ENCODE data around the gene PTN. TPM values are rescaled to one million over a fixed set of nuclear protein-coding genes. Genes with fewer than 3 reads are reported as not detected.

The PTN gene
- total and polyA plus RNA-seq, 9 of the 15 experiments (the other 6 are each of a cell fraction or from before 2014, with no cell fraction given): not detected

- 3% methylated on average over 9 of the region's 9 CpGs for WGBS (ENCODE audit: insufficient coverage, low coverage, missing lambda C conversion rate)
- no peak overlapping the region for H3K9ac ChIP-seq (ENCODE audit: insufficient read depth in 1 of 2, low read depth in 2 of 2, low read length in 2 of 2)
- FAIRE-seq (no peak), DNase-seq (ENCODE audit: extremely low read depth in 1 of 4, low spot score in 3 of 4) (no peak), ATAC-seq (no peak)
- no peak overlapping the region for H2AFZ ChIP-seq (ENCODE audit: low read depth, low read length)
- no peak overlapping the region for H3K4me3 ChIP-seq
- H3K27ac ChIP-seq (ENCODE audit: extremely low read depth, low read depth, low read length): no peak overlapping the region
- H3K9me1 ChIP-seq (ENCODE audit: control insufficient read depth, insufficient read depth, low read length): no peaks in the 10 kb centered on the region
- H3K4me2 ChIP-seq (ENCODE audit: insufficient read depth, low read length): no peak overlapping the region
- no peaks in the 10 kb centered on the region for H4K20me1 ChIP-seq (replicated peaks; ENCODE audit: control insufficient read depth, insufficient read depth, low read length)
- ChIA-PET POLR2A (no interaction called here), CTCF (ENCODE audit: low intra/inter-chr PET ratio) (no interaction called here)
- H3K27me3 ChIP-seq (ENCODE audit: control insufficient read depth in 2 of 2, insufficient read depth in 2 of 2, low read length in 2 of 2): no peaks in the 10 kb centered on the region
- BruUV-seq (replicated peaks): no TSS peak
- in situ Hi-C loops (cut with MboI): no loop called here
- H3K79me2 ChIP-seq (ENCODE audit: control insufficient read depth, insufficient read depth, low read length): no peaks in the 10 kb centered on the region
- no peaks in the 10 kb centered on the region for H3K36me3 ChIP-seq (ENCODE audit: control insufficient read depth, insufficient read depth, low read length)
- intact Hi-C loops (cut with micrococcal nuclease): no loop called here
- no peaks in the 10 kb centered on the region for H3K4me1 ChIP-seq (replicated peaks in 1 of 2; ENCODE audit: control insufficient read depth in 2 of 2, insufficient read depth in 2 of 2, low read length in 2 of 2)
- no peaks in the 10 kb centered on the region for H3K9me3 ChIP-seq (replicated peaks; ENCODE audit: control insufficient read depth, insufficient read depth, low read depth, low read length)
- TF ChIP-seq TBL1XR1 (IDR thresholded peaks at IDR 0.05; ENCODE audit: low read length in 2 of 2): no peak
- no peak for TF ChIP-seq MYC (IDR thresholded peaks at IDR 0.05; ENCODE audit: low read depth, low read length)
- no peak for TF ChIP-seq MYC (CRISPR knock-in tag; IDR thresholded peaks at IDR 0.05; ENCODE audit: borderline replicate concordance, low read depth)
- TF ChIP-seq MCM2 (IDR thresholded peaks at IDR 0.05; ENCODE audit: low read depth): no peak
- TF ChIP-seq RFX7 (CRISPR knock-in tag; IDR thresholded peaks at IDR 0.05): no peak
- no peak for TF ChIP-seq ZNF639 (CRISPR knock-in tag; conservative IDR thresholded peaks at IDR 0.05 in 1 of 2, IDR thresholded peaks at IDR 0.05 in 1 of 2)
- no peak for TF ChIP-seq STAT5B (CRISPR knock-in tag; IDR thresholded peaks at IDR 0.05)
- TF ChIP-seq ASH1L (IDR thresholded peaks at IDR 0.05; ENCODE audit: borderline replicate concordance, low read depth, partially characterized antibody): no peak
- TF ChIP-seq, protein P1, sequence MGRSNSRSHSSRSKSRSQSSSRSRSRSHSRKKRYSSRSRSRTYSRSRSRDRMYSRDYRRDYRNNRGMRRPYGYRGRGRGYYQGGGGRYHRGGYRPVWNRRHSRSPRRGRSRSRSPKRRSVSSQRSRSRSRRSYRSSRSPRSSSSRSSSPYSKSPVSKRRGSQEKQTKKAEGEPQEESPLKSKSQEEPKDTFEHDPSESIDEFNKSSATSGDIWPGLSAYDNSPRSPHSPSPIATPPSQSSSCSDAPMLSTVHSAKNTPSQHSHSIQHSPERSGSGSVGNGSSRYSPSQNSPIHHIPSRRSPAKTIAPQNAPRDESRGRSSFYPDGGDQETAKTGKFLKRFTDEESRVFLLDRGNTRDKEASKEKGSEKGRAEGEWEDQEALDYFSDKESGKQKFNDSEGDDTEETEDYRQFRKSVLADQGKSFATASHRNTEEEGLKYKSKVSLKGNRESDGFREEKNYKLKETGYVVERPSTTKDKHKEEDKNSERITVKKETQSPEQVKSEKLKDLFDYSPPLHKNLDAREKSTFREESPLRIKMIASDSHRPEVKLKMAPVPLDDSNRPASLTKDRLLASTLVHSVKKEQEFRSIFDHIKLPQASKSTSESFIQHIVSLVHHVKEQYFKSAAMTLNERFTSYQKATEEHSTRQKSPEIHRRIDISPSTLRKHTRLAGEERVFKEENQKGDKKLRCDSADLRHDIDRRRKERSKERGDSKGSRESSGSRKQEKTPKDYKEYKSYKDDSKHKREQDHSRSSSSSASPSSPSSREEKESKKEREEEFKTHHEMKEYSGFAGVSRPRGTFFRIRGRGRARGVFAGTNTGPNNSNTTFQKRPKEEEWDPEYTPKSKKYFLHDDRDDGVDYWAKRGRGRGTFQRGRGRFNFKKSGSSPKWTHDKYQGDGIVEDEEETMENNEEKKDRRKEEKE (IDR thresholded peaks at IDR 0.05; ENCODE audit: borderline replicate concordance in 1 of 2, control insufficient read depth in 1 of 2, low read depth in 2 of 2, low read length in 1 of 2): no peak
Measured at GRCh38 chr7:137316648-137317353, 26.7 kb downstream of the PTN start.
